Measurements from ENCODE around the gene RTN4R. TPM values are rescaled to one million over a fixed set of nuclear protein-coding genes. Genes with fewer than 3 reads are reported as not detected.
"Not testable (repeated sequence)": the region's sequence is repeated elsewhere in the genome, so short reads cannot be mapped to it uniquely, and the experiment has no call there.

RTN4R gene
- total and polyA plus RNA-seq, 2 of the 4 experiments (the other 2 are of a cell fraction), result 0.18 to 0.94 TPM

DNA sequence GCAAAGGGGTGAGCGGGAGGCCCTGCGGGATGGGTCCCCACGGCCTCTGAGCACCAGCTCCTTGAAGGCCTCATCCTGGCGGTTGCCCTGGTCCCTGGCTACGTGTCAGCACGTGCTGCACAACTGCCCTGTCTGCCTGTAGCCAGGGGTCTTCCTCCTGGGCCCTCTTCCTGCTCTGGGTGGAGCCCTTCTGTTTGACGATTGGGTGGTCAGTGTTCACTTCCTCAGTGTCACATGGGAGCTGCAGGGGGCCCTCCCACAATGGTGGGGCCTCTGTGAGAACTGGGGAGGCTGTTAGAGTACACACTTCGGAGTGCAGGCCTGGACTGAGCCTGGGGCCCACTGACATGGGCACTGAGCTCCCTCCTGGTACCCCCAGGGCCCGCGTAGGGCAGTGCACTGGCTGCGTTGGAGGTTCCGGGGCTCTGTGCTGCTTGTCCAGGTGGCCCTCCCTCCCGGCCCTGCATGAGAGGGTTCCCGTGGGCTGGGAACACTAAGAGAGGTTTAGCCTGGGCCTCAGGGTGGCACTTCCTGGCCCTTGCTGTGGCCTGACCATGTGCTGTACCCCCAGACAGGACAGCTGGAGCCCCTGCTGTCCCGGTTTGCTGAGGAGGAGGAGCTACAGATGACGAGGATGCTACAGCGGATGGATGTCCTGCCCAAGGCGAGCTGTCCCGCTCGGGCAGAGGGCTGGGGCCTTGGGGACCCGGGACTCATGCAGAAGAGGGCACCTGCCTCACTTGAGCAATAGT is 38.0 kb upstream of the RTN4R start:
- DNase-seq, result no peak
- no peak overlapping the region for H4K5ac ChIP-seq (ENCODE audit: low read depth, low read length)
- H3K9me1 ChIP-seq (ENCODE audit: insufficient read depth, low read length), result no peaks in the 10 kb centered on the region
- no peak for TF ChIP-seq SMC3 (IDR thresholded peaks at IDR 0.05; ENCODE audit: low read depth, low read length)
- TF ChIP-seq, protein P1, sequence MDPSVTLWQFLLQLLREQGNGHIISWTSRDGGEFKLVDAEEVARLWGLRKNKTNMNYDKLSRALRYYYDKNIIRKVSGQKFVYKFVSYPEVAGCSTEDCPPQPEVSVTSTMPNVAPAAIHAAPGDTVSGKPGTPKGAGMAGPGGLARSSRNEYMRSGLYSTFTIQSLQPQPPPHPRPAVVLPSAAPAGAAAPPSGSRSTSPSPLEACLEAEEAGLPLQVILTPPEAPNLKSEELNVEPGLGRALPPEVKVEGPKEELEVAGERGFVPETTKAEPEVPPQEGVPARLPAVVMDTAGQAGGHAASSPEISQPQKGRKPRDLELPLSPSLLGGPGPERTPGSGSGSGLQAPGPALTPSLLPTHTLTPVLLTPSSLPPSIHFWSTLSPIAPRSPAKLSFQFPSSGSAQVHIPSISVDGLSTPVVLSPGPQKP (IDR thresholded peaks at IDR 0.05; ENCODE audit: borderline replicate concordance, low read depth, low read length), result no peak
- no peak for TF ChIP-seq RFX5 (IDR thresholded peaks at IDR 0.05; ENCODE audit: low read depth, low read length)
- no peak for TF ChIP-seq CEBPB (IDR thresholded peaks at IDR 0.05; ENCODE audit: low read depth, low read length)
- no peak for TF ChIP-seq POLR2A (IDR thresholded peaks at IDR 0.05; ENCODE audit: low read depth, low read length)
- no peak for TF ChIP-seq RCOR1 (IDR thresholded peaks at IDR 0.05; ENCODE audit: insufficient replicate concordance, low read length)
- H2AK9ac ChIP-seq (replicated peaks; ENCODE audit: low read depth, low read length, poor library complexity), result no peak overlapping the region
- H3K79me1 ChIP-seq (ENCODE audit: low read depth in 1 of 2, low read length in 2 of 2), result no peaks in the 10 kb centered on the region
- in situ Hi-C loops (cut with MboI; ENCODE audit: low sequenced_read_pairs) (no loop called here), dilution Hi-C loops (cut with HindIII; ENCODE audit: low sequenced_read_pairs, unreplicated experiment) (no loop called here), intact Hi-C loops (cut with micrococcal nuclease) (no loop called here)
- H3K9me3 ChIP-seq (ENCODE audit: control insufficient read depth, insufficient read depth, low read length), result no peaks in the 10 kb centered on the region
- ATAC-seq (ENCODE audit: low read depth), result no peak
- WGBS, 2 experiments (ENCODE audit: extremely low coverage in 2 of 2, insufficient read length in 1 of 2), result 84% methylated on average over 12 of the region's 21 CpGs; no CpG with 5 or more reads in 1 of the 2 experiments
- H3K14ac ChIP-seq (replicated peaks; ENCODE audit: low read depth, low read length), result no peak overlapping the region
- H4K91ac ChIP-seq (ENCODE audit: insufficient read depth, low read depth, low read length), result no peak overlapping the region
- no peak overlapping the region for H2BK15ac ChIP-seq (ENCODE audit: low read depth, low read length)
- ChIA-PET POLR2A (ENCODE audit: unreplicated experiment) (no interaction called here), CTCF (no interaction called here)
- H4K8ac ChIP-seq (ENCODE audit: low read depth in 2 of 2, low read length in 2 of 2), result no peak overlapping the region
- H2BK120ac ChIP-seq (ENCODE audit: low read depth, low read length), result no peak overlapping the region
- no peak overlapping the region for H2AFZ ChIP-seq (replicated peaks; ENCODE audit: low read length, poor library complexity)
- no peak overlapping the region for H2BK5ac ChIP-seq (ENCODE audit: low read depth, low read length, poor library complexity, severe bottlenecking)
- H3K27me3 ChIP-seq (ENCODE audit: control insufficient read depth, insufficient read depth, low read length), result peaks cover 8% of the 10 kb centered on the region
- H3K4me2 ChIP-seq (ENCODE audit: low read depth, low read length), result no peak overlapping the region
- H3K36me3 ChIP-seq (ENCODE audit: control insufficient read depth, insufficient read depth, low read length), result no peaks in the 10 kb centered on the region
- H3K4me1 ChIP-seq (ENCODE audit: control insufficient read depth, insufficient read depth, low read length), result peaks cover 7% of the 10 kb centered on the region
- H2BK20ac ChIP-seq (ENCODE audit: low read depth, low read length), result no peak overlapping the region
- H3K56ac ChIP-seq (ENCODE audit: extremely low read depth, insufficient read depth, low read length), result no peak overlapping the region
- no peak overlapping the region for H3K27ac ChIP-seq (ENCODE audit: insufficient read depth, low read length)
- no peak overlapping the region for H3K4me3 ChIP-seq (ENCODE audit: insufficient read depth, low read depth, low read length)
- H3K4ac ChIP-seq (ENCODE audit: low read depth, low read length), result no peak overlapping the region
- no peak overlapping the region for H3K23ac ChIP-seq (ENCODE audit: low read depth, low read length)
- H2AK5ac ChIP-seq (ENCODE audit: low read depth, low read length), result no peak overlapping the region
- H3K9ac ChIP-seq (ENCODE audit: low read depth, low read length), result no peak overlapping the region
- H3K18ac ChIP-seq (ENCODE audit: low read depth, low read length), result no peak overlapping the region
- no TSS peak for BruUV-seq (replicated peaks)
- H4K20me1 ChIP-seq (ENCODE audit: insufficient read depth, low read length), result no peaks in the 10 kb centered on the region; the same call in 1 of the 2 replicates

DNA sequence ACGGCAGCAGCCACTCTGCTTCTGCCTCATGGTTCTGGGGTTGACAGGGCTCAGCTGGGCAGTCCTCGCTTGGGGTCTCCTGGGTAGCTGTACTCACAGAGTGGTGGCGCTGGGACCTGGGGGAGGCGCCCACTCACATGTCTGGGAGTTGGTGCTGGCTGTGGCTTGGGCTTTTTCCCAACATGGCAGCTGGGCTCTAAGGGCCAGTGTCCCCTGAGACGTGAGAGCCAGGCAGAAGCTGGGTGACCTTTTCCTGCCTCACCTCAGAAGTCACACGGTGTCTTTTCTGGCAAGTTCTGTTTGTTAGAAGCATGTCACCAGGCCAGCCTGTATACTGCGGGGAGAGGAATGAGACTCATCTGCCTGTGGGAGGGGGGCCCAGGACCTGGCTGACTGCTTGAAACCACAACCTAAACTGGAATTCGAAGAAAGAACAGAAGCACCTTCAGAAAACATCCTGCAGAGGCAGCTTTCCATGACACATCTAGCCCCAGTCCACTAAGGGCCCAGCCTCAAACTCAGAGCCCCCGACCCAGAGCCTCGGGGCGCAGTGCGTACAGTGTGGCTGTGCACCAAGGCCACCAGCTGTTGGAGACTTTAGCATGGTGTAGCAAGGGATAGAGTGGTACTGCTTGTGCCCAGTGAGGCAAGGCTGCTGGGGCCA is 37.2 kb upstream of the RTN4R start:
- CTCF ChIA-PET; H3K4me1 ChIP-seq (ENCODE audit: control insufficient read depth, insufficient read depth, low read length); H3K9me1 ChIP-seq (ENCODE audit: insufficient read depth, low read length); H3K4me3 ChIP-seq (ENCODE audit: insufficient read depth, low read depth, low read length); H2BK15ac ChIP-seq (ENCODE audit: low read depth, low read length); dilution Hi-C loops (cut with HindIII; ENCODE audit: low sequenced_read_pairs, unreplicated experiment); H4K8ac ChIP-seq (ENCODE audit: low read depth in 2 of 2, low read length in 2 of 2); H2AK5ac ChIP-seq (ENCODE audit: low read depth, low read length); H4K91ac ChIP-seq (ENCODE audit: insufficient read depth, low read depth, low read length); H3K27ac ChIP-seq (ENCODE audit: insufficient read depth, low read length); H3K4me2 ChIP-seq (ENCODE audit: low read depth, low read length); POLR2A ChIA-PET (ENCODE audit: unreplicated experiment); H3K56ac ChIP-seq (ENCODE audit: extremely low read depth, insufficient read depth, low read length); H2BK5ac ChIP-seq (ENCODE audit: low read depth, low read length, poor library complexity, severe bottlenecking); H3K9ac ChIP-seq (ENCODE audit: low read depth, low read length); intact Hi-C loops (cut with micrococcal nuclease); H2AK9ac ChIP-seq (replicated peaks; ENCODE audit: low read depth, low read length, poor library complexity); H2AFZ ChIP-seq (replicated peaks; ENCODE audit: low read length, poor library complexity); H4K20me1 ChIP-seq (ENCODE audit: insufficient read depth, low read length); H3K14ac ChIP-seq (replicated peaks; ENCODE audit: low read depth, low read length); H3K79me1 ChIP-seq (ENCODE audit: low read depth in 1 of 2, low read length in 2 of 2); in situ Hi-C loops (cut with MboI; ENCODE audit: low sequenced_read_pairs); H3K36me3 ChIP-seq (ENCODE audit: control insufficient read depth, insufficient read depth, low read length); H4K5ac ChIP-seq (ENCODE audit: low read depth, low read length); H3K4ac ChIP-seq (ENCODE audit: low read depth, low read length); DNase-seq; H3K23ac ChIP-seq (ENCODE audit: low read depth, low read length); H2BK120ac ChIP-seq (ENCODE audit: low read depth, low read length); H3K9me3 ChIP-seq (ENCODE audit: control insufficient read depth, insufficient read depth, low read length); H3K18ac ChIP-seq (ENCODE audit: low read depth, low read length); H2BK20ac ChIP-seq (ENCODE audit: low read depth, low read length); ATAC-seq (ENCODE audit: low read depth); BruUV-seq (replicated peaks): not testable (repeated sequence)
- H3K27me3 ChIP-seq (ENCODE audit: control insufficient read depth, insufficient read depth, low read length), result peaks cover 11% of the 10 kb centered on the region
- WGBS, 2 experiments (ENCODE audit: extremely low coverage in 2 of 2, insufficient read length in 1 of 2), result no CpG with 5 or more reads among the region's 12 CpGs

Data from IMR-90 (cell line).